ENCODE measurements around the gene KIAA0040.

KIAA0040 gene

DNA sequence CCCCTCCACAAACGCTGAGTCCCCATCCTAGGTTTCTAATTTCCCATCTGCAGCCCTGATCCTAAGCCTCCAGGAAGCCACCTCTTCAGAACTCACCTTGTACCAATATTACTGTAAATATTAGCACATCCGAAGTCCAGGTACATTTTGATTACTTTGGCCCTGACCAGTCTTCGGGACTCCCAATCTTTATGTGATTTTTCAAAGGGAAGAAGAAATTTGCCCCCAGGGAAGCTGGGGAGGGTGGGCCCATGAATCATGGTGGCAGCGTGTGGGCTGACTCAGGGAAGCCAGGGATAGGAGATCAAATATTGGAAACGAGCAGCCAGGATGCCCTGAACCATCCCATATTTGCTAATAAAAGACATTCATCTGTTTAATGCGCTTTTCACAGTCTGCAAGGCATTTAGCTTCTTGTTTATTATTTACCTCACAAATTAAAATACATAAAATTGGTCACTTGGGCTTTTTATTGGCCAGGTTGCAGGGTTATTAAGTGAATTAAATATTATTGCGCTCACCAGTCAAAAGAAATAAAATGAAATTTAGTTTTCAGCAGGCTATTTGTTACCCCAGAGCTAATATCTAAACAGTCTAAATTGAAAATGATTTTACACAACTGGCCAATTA lies 46.6 kb downstream of the KIAA0040 start:
- no peak for DNase-seq (ENCODE audit: low read depth in 3 of 3, low spot score in 1 of 3)

GRCh38 chr1:175138579-175138978 lies 54.0 kb downstream of the KIAA0040 start:
- no peak for DNase-seq (ENCODE audit: low read depth in 3 of 3, low spot score in 1 of 3)

- DNase-seq (ENCODE audit: low read depth in 3 of 3, low spot score in 1 of 3) = no peak
Measured at GRCh38 chr1:175137369-175137768, 55.2 kb downstream of the KIAA0040 start.

GRCh38 chr1:175136246-175136645 lies 56.3 kb downstream of the KIAA0040 start:
- no peak for DNase-seq (ENCODE audit: low read depth in 3 of 3, low spot score in 1 of 3)

DNA sequence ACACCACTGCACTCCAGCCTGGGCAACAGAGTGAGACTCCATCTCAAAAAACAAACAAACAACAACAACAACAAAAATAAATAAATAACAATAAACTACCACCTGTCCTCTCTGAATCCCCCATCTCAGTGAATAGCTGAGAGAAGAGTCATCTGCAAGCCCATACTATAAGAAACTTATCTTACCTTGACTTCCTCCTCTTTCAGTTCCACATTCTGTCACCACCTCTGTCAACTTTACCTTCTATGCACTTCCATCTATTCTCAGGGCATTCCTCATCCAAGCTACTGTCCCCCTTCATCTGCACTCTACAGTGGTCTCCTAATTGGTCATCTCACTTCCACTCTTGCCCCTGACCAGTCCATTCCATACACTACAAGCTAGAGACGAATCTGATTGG lies 58.1 kb downstream of the KIAA0040 start:
- no peak for DNase-seq (ENCODE audit: low read depth in 3 of 3, low spot score in 1 of 3)

DNA sequence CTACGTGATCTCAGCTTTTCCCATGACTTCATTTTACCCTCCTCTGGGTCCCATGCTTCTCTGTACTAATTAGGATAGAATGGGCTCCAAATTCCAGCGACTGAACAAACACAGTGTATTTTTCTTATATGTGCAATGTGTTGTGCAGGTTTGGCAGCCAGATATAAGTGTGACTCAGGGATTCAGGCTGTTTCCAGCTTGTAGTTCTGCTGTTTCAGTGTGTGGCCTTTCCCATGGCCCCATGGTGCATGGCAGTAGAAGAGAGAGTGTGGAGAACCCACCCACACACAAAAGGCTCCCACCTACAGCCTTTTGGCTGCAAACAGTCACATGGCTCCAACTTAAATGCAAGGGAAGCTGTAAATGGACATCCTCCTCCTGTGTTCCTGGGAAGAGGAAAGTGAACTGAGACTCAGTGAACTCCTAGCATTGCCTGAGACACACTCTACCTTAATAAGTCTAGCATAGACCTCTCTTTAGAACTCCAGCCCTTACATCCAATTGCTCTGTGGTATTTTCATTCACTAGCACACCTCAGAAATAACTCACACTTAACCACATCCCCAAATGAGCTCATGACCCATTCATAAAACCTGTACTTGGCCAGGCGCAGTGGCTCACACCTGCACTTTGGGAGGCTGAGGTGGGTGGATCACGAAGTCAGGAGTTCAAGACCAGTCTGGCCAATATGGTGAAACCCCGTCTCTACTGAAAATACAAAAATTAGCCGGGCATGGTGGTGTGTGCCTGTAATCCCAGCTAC lies 58.7 kb downstream of the KIAA0040 start:
- DNase-seq (ENCODE audit: low read depth in 3 of 3, low spot score in 1 of 3) = no peak

GRCh38 chr1:175132436-175132835 lies 60.1 kb downstream of the KIAA0040 start:
- no peak for DNase-seq (ENCODE audit: low read depth in 3 of 3, low spot score in 1 of 3)

- DNase-seq (ENCODE audit: low read depth in 3 of 3, low spot score in 1 of 3) = no peak
Measured at GRCh38 chr1:175131095-175131494, 61.5 kb downstream of the KIAA0040 start.

DNA sequence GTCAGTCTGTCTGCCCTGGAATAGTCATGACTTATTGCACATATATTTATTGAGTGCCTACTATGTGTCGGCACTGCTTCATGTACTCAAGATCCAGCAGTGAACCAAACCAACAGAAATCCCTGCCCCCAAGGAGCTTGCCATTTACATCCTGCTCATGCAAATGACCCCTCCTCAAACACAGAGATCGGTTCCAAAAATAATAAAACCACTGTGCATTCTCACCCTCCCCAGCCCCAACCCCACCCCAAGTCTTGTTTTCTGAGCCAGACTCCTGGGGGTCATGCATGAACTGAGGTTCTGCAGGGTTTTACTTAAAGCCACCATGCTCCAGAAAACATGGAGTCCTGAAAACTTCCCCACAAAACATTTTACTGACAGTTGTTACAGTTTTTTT lies 61.9 kb downstream of the KIAA0040 start:
- no peak for DNase-seq (ENCODE audit: low read depth in 3 of 3, low spot score in 1 of 3)

DNA sequence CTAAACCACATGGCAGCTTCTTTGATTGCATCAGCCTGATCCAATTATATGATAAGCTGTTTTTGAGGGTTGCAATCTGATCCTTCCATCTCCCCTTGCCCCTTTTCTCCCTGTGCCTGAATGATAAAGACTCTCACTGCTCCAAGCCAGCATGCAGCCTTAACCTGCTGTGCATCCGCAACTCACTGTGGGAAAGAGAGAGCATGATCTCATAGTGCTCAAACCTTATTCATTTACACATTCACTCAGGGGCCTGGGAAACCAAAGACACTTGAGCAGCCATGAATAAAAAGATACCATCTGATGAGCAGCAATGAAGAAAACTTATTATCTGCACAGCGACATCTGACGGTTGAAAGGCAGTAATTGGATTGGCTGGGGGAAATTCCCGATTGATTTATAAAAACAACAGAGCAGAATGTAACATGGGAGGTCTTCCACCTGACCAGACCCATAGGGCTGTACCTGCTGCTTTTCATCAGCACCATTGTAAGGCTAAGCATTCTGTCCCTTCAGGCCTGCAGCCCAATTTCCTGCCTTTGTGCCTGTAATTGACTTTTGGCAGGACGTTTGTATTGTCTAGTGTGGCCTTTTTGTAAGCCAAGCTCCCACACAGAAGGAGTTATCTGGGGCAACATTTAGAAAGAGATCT lies 62.5 kb downstream of the KIAA0040 start:
- no peak for DNase-seq (ENCODE audit: low read depth in 3 of 3, low spot score in 1 of 3)

DNA sequence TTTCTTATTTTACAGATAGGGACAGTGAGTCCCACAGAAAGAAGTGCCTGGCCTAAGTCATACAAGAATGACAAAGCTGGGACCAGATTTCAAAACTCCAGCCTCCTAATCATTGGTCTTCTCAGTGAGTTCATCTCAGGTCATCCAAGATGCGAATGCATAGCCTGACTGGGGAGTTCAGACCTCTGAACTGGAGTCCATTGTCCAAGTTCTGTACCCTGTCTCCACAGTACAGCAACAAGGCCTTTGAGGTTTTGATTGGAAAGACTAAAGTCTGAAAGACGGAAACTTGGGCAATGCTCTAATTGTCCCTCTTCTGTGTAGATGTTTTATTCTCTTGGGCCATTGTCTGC lies 63.0 kb downstream of the KIAA0040 start:
- DNase-seq (ENCODE audit: low read depth in 3 of 3, low spot score in 1 of 3) = no peak

DNA sequence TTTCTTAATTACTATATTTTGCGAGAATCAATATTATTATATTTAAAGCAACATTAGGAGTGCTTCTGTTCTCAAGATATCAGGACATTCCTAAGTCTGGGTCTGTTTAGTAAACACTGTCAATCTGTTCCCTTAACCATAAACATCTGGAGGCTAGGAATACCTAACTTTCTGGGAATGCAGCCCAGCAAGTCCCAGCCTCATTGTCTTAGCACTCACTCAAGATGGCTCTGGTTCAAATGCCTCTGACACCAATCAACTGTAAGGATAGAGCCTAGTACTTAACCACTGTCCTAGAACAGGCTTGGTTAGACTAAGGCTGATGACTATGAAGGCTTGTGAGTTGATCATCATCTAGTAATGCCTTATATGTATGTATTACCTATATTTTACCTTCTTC lies 63.4 kb downstream of the KIAA0040 start:
- DNase-seq (ENCODE audit: low read depth in 3 of 3, low spot score in 1 of 3) = no peak

- no peak for DNase-seq (ENCODE audit: low read depth in 3 of 3, low spot score in 1 of 3)
Measured at GRCh38 chr1:175128523-175128922, 64.1 kb downstream of the KIAA0040 start.

GRCh38 chr1:175127565-175127964 lies 65.0 kb downstream of the KIAA0040 start:
- no peak for DNase-seq (ENCODE audit: low read depth in 3 of 3, low spot score in 1 of 3)

DNA sequence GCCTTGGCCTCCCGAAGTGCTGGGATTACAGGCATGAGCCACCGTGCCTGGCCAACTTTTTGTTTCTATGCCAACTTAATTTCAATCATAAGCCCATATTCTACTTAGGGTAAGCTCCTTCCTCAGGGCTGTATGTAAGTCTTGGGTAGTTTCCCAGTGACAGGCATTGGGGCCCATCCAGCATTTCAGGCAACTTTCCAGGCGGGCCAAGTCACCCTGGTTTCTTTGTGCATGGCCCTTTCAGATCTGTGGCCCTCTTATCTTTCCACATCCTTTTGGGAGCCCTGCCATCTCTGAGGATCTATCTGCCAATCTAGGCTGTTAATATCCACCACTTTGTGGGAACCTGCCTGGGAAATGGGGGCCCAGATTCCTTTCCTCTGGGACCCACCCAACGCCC lies 66.2 kb downstream of the KIAA0040 start:
- DNase-seq (ENCODE audit: low read depth in 3 of 3, low spot score in 1 of 3) = no peak

DNA sequence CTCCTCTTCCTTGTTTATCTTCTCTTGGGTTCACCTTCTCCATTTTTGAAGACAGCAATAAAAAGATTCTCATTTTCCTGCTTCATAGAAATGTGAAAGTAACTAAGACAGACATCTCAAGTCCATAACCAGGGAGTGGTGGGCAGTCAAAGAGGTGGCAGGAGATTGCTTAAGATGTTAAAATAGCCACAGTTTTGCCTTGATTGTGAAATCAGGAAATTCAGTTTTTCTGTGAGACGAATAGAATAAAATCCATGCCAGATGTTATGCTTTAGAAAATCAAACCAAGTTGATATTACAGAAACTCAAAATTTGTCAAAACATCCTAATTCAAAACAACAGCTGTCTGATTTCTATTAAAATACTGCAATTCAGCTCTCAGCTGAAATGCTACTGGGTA lies 67.7 kb downstream of the KIAA0040 start:
- no peak for DNase-seq (ENCODE audit: low read depth in 3 of 3, low spot score in 1 of 3)

- DNase-seq (ENCODE audit: low read depth in 3 of 3, low spot score in 1 of 3) = no peak
Measured at GRCh38 chr1:175120511-175120910, 72.1 kb downstream of the KIAA0040 start.

DNA sequence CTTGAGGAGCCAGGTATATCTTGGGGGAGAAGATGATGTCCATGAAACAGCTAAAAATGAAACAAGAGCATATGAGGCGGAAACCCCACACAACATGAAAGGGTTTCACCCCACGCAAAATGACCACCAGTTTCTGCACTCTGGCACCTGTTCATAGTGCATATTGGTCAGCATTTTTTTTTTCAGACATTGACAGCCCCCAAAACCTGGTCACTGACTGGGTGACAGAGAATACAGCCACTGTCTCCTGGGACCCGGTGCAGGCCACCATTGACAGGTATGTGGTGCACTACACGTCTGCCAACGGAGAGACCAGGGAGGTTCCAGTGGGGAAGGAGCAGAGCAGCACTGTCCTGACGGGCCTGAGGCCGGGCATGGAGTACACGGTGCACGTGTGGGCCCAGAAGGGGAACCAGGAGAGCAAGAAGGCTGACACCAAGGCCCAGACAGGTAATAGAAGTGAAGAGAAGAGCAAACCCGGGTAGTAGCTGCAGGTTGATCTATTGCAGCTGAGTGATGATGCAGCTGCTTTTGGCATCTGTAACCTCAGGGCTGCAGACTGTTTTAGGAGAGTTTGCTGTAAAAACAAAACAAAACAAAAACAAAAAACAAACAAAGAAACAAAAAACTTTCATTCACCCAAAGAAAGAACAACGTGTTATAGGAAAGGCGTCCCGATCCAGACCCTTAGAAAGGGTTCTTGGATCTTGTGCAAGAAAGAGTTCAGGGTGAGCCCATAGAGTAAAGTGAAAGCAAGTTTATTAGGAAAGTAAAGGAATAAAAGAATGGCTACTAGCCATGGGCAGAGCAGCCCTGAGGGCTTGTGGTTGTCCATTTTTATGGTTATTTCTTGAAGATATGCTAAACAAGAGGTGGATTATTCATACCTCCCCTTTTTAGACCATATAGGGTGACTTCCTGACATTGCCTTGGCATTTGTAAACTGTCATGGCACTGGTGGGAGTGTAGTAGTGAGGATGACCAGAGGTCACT lies 73.9 kb downstream of the KIAA0040 start:
- no peak for DNase-seq (ENCODE audit: low read depth in 3 of 3, low spot score in 1 of 3)

DNA sequence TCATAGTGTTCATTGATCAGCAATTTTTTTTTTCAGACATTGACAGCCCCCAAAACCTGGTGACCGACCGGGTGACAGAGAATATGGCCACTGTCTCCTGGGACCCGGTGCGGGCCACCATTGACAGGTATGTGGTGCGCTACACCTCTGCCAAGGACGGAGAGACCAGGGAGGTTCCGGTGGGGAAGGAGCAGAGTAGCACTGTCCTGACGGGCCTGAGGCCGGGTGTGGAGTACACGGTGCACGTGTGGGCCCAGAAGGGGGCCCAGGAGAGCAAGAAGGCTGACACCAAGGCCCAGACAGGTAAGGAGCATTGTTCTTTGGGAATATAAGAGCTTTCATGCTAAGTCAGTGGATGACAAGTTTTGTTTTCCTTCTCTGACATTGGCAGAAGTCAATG lies 75.7 kb downstream of the KIAA0040 start:
- DNase-seq (ENCODE audit: low read depth in 3 of 3, low spot score in 1 of 3) = no peak

GRCh38 chr1:175116210-175116798 lies 76.3 kb downstream of the KIAA0040 start:
- DNase-seq (ENCODE audit: low read depth in 3 of 3, low spot score in 1 of 3) = no peak

DNA sequence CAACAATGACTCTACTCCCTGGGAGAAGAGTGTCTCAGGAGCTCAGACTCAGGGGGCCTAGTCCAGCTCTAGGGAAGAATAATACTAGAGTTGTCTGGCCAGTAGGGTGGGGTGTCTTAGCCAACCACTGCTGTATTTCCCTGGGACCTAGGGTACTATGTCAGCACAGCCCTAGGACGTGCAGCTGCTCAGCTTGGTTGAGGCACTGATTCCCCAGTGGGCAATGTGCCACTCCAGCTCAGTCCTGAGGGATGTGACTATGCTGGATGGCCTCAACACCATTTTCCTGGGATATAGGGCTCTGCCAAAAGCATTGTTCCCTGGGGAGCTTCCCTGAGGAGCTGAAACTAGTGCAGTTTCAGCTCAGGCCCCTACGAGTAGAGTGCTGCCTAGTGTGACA lies 77.6 kb downstream of the KIAA0040 start:
- DNase-seq (ENCODE audit: low read depth in 3 of 3, low spot score in 1 of 3) = no peak
